Stimulated activated CD4-positive, alpha-beta T cell treated with anti-CD3 and anti-CD28 coated beads, Interleukin-1b, Interleukin-23, amount 100 ng/mL, for 4 hours (primary cell): ENCODE data around the gene OR10G6.
"Not testable (repeated sequence)": the region's sequence is repeated elsewhere in the genome, so short reads cannot be mapped to it uniquely, and the experiment has no call there.

Experiments used
- DNase-seq, 2 donors: peaks; one replicate each; pipeline ENCODE4 v3.0.0-alpha.2; 2020; ENCODE audit warnings: low read depth in 2 of 2

The OR10G6 gene

GRCh38 chr11:123995119-123995518 lies at the start of gene OR10G6:
OR10G6 (minus strand) TSS chr11:123995161; CDS start chr11:123995161, 0 bp downstream.
- no peak for DNase-seq

DNA sequence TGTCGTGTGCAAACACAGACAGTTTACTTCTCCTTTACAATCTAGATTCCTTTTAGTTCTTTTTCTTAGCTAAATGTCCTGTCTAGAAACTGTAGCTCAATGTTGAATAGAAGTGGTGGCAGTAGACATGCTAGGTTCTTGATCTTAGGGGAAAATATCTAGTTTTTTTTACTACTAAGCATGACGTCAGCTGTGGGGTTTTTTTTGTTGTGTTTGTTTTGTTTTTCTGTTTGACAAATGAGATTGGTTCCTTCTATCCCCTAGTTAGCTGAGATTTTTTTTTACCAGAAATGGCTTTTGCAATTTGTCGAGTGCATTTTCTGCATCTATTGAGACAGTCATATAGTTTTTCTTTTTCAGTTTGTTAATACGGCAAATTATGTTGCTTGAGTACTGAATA lies 48.5 kb upstream of the OR10G6 start:
- no peak for DNase-seq

DNA sequence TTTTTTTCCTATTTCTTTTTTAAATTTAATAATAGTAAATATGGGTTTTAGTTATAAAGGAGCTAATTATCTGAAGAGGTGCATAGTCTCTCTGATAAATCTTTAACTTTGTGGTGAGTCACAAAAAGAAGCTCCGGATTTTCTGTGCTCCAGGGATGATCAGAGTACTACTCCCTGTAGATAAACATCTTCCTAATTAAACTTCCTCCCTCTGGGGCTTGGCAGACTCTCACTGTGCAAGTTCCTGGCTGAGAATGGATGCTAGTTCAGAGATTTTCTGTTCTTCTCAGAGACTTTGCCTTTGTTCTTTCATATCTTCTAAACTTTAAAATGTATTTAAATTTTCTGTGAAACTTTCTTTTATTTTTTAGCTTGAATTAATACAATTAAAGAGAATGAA lies 46.3 kb upstream of the OR10G6 start, which contains the start of gene OR10G7:
Gene OR10G7, minus strand, starts transcription at position 72 of the 400 bp plus-strand sequence. CDS start 2,324 bp downstream, outside the sequence.
- DNase-seq, result no peak

GRCh38 chr11:124039557-124039956 lies 44.6 kb upstream of the OR10G6 start:
- DNase-seq, result no peak

GRCh38 chr11:124036666-124037065 lies 41.7 kb upstream of the OR10G6 start:
- no peak for DNase-seq

- DNase-seq, result no peak
These were observed 31.5 kb upstream of the OR10G6 start, which contains the start of gene OR10G8 for GRCh38 chr11:124026498-124026897. OR10G8 (plus strand) TSS chr11:124026798; CDS start chr11:124029623, 2,825 bp downstream.

DNA sequence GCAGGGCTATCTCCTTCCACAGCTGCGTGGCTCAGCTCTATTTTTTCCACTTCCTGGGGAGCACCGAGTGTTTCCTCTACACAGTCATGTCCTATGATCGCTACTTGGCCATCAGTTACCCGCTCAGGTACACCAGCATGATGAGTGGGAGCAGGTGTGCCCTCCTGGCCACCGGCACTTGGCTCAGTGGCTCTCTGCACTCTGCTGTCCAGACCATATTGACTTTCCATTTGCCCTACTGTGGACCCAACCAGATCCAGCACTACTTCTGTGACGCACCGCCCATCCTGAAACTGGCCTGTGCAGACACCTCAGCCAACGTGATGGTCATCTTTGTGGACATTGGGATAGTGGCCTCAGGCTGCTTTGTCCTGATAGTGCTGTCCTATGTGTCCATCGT lies 20.9 kb upstream of the OR10G6 start:
- not testable (repeated sequence) for DNase-seq

DNA sequence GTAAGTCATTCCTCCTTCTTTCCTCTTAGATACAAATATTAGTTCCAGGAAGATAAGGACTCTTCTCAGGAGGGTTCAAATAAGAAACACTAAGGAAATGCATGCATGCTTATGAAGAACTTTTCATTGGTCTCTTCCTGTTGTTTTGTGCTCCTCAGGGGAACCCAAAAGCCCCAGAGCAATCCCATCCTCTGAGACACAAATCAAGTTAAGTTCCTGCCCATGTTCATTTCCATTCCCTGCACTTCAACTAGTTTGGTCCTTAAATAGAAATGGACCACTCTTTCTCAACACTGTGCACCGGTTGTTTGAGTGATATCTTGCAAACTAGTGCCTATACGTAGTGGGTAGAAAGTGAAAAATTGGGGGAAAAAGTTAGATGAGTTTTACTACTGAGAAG lies 17.7 kb upstream of the OR10G6 start, which contains the start of gene OR10G4:
Gene OR10G4, plus strand, starts transcription at position 301 of the 400 bp plus-strand sequence. CDS start 2,578 bp downstream, outside the sequence.
- no peak for DNase-seq

- no peak for DNase-seq
These were observed 15.7 kb downstream of the OR10G6 start for GRCh38 chr11:123979311-123979710.

GRCh38 chr11:123977731-123978347 lies 17.1 kb downstream of the OR10G6 start, which contains the start of gene OR10S1:
OR10S1 (minus strand) TSS chr11:123977781; CDS start chr11:123977664, 117 bp downstream.
- no peak for DNase-seq

DNA sequence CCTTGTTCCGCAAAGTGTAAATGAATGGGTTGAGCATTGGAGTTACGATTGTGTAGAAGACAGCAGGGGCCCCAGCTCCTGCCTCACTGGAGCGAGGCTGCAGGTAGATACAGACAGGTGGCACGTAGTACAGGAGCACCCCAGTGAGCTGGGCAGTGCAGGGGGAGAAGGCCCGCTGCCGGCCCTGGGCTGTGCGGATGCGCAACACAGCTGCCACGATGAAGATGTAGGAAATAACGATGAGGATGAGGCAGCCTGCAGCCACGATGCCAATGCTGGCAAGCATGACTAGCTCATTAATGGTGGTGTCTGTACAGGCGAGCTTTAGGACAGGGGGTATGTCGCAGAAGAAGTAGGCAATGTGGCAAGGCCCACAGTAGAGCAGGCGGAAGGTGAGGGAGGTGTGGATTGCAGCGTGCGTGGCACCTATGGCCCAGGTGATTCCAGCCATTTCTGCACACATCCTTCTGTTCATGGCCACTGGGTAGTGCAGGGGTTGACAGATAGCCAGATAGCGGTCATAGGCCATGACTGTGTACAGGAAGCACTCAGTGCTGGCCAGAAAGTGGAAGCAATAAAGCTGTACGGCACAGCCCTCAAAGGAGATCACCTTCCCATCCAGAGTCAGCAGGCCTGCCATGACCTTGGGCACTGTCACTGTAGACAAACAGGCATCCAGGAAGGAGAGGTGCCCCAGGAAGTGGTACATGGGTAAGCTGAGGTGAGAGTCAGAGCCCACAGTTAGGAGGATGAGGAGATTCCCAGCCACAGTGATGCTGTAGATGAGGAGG lies 18.0 kb downstream of the OR10G6 start:
- no peak for DNase-seq

DNA sequence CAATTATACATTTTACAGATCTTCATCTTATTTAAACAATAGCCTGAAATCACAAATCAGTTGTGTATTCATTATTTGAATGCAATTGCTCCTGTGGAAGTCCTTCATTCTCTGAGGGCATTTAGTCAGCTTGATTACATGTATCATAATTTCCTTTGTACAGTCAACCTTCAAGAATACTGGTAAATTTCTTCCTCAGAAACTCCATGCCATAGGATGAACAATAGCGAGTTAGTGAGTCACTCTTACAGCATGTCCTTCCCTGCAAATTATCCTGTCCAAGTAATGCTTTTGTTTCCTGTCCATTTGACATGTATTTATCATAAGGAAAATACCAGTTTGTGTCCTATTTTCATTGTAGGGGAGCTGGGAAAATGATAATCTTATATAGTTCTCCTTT lies 21.1 kb downstream of the OR10G6 start:
- no peak for DNase-seq

- no peak for DNase-seq
These were observed 38.2 kb downstream of the OR10G6 start for GRCh38 chr11:123956752-123957151.

DNA sequence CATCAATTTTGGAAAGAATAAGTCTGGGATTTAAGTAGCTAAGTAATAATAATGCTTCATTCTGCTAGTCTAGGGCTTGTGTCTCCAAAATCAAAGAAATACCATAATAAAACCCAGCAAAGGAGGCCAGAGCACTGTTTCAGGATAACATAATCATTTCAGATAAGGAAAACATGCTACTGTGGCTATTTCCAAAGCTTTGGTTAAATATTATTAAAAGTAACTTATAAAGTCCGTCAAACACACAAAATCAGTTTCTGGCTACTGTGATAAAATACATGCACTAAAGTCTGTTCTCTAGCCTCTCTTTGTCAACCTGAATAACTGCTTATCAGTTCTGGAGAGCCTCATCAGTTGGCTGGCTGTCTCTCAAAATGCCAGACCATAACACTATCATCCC lies 49.8 kb downstream of the OR10G6 start:
- no peak for DNase-seq
